A549 (cell line): ENCODE results near the gene CD163L1. TPM values are rescaled to one million over a fixed set of nuclear protein-coding genes. Genes with fewer than 3 reads are reported as not detected.

ENCODE experiments used
- ATAC-seq, 2 experiments: fragments of 200-7000 bp in 1 of 2; fragments of >200 bp in 1 of 2; cut with Nextera tagmentation in 1 of 2; cut with Tn5 transposase in 1 of 2; 3 replicates each; pipeline versions ENCODE4 v1.8.0 to v1.9.1; 2018 to 2020; ENCODE audit warnings: mild to moderate bottlenecking in 1 of 2, moderate library complexity in 1 of 2
- CTCF ChIA-PET: fragments of 300-600 bp; sonication (Branson Sonifier 250); formaldehyde crosslinking; extraction: SDS; loops from one replicate; lab custom pipeline; 2021; ENCODE audit warnings: antibody characterized with exemption, inconsistent platforms; lab: Yijun Ruan, JAX
- POLR2A ChIA-PET: fragments of 350-600 bp; formaldehyde crosslinking; extraction: SDS; loops from one replicate; lab custom pipeline; 2021; ENCODE audit warnings: antibody characterized with exemption, inconsistent platforms; lab: Yijun Ruan, JAX
- DNase-seq, 2 experiments: peaks; one replicate each; pipeline versions ENCODE4 v3.0.0 to v3.0.0-alpha.2; 2011 to 2016; ENCODE audit warnings: low read depth in 1 of 2, low spot score in 1 of 2
- FAIRE-seq: peaks from 2 replicates; lab custom pipeline; 2011; peaks lifted over from hg19 to GRCh38; lab: Jason Lieb, UNC
- H3K27ac ChIP-seq, 2 experiments: fragments of >200 bp; sonication (Bioruptor Twin); formaldehyde crosslinking; 3 replicates each; pipeline ENCODE4 v1.5.1; 2016 to 2017
- H3K4me1 ChIP-seq: fragments of >200 bp; sonication (Bioruptor Twin); formaldehyde crosslinking; 3 replicates; pipeline ENCODE4 v1.6.1; 2016
- H3K4me2 ChIP-seq: fragments of >200 bp; sonication (Bioruptor Twin); formaldehyde crosslinking; 3 replicates; pipeline ENCODE4 v1.6.1; 2016
- H3K4me3 ChIP-seq: fragments of >200 bp; sonication (Bioruptor Twin); formaldehyde crosslinking; 3 replicates; pipeline ENCODE4 v1.5.1; 2016
- H3K9me3 ChIP-seq: fragments of >200 bp; sonication (Bioruptor Twin); formaldehyde crosslinking; 3 replicates; pipeline ENCODE4 v1.6.1; 2016
- BHLHE40 ChIP-seq: IDR thresholded peaks from 2 replicates; pipeline ENCODE4 v1.6.1; 2012; ENCODE audit warnings: low read depth, low read length, inconsistent platforms
- CBX8 ChIP-seq: fragments of 200-600 bp; sonication (generic); IDR thresholded peaks from 2 replicates; pipeline ENCODE4 v1.6.1; 2016
- CHD2 ChIP-seq: fragments of 150-350 bp; IDR thresholded peaks from 2 replicates; pipeline ENCODE4 v1.6.1; 2014; ENCODE audit warnings: low read length; ENCODE audit not compliant: partially characterized antibody
- CHD4 ChIP-seq: fragments of 200-600 bp; sonication (generic); IDR thresholded peaks from 2 replicates; pipeline ENCODE4 v1.6.1; 2016; ENCODE audit warnings: antibody characterized with exemption, mild to moderate bottlenecking, borderline replicate concordance
- EP300 ChIP-seq, 2 experiments: fragments of >200 bp; sonication (Bioruptor Twin); formaldehyde crosslinking; IDR thresholded peaks; 2 replicates in 1 of 2; 3 replicates in 1 of 2; pipeline ENCODE4 v1.6.1; 2016 to 2017
- GATA3 ChIP-seq: IDR thresholded peaks from 2 replicates; pipeline ENCODE4 v1.6.1; 2012; ENCODE audit warnings: borderline replicate concordance
- HEYL ChIP-seq: fragments of 250-450 bp; sonication (Bioruptor Pico); IDR thresholded peaks from 2 replicates; pipeline ENCODE4 v1.8.0; 2021; ENCODE audit warnings: mild to moderate bottlenecking, moderate library complexity
- HOXA7 ChIP-seq: fragments of 250-450 bp; sonication (Bioruptor Pico); IDR thresholded peaks from 2 replicates; pipeline ENCODE4 v1.5.0; 2020; ENCODE audit warnings: mild to moderate bottlenecking, moderate library complexity
- JUN ChIP-seq, 2 experiments: fragments of >200 bp; sonication (Bioruptor Twin); formaldehyde crosslinking; IDR thresholded peaks; 2 replicates in 1 of 2; 3 replicates in 1 of 2; pipeline ENCODE4 v1.6.1; 2016 to 2017
- KDM1A ChIP-seq: fragments of 200-600 bp; sonication (generic); IDR thresholded peaks from 2 replicates; pipeline ENCODE4 v1.6.1; 2016; ENCODE audit warnings: low read depth, mild to moderate bottlenecking
- MAFK ChIP-seq: fragments of 450-650 bp; IDR thresholded peaks from 2 replicates; pipeline ENCODE4 v1.6.1; 2014; ENCODE audit not compliant: partially characterized antibody
- MAZ ChIP-seq: fragments of 150-350 bp; IDR thresholded peaks from 2 replicates; pipeline ENCODE4 v1.6.1; 2014; ENCODE audit warnings: antibody characterized with exemption, low read depth, low read length, borderline replicate concordance
- NFE2L2 ChIP-seq: fragments of 150-350 bp; conservative IDR thresholded peaks from 2 replicates; pipeline ENCODE4 v1.6.1; 2014; ENCODE audit warnings: low read length
- NPAS2 ChIP-seq: fragments of 250-450 bp; sonication (Bioruptor Pico); IDR thresholded peaks from 2 replicates; pipeline ENCODE4 v1.8.0; 2022; ENCODE audit warnings: mild to moderate bottlenecking, moderate library complexity, borderline replicate concordance
- PHF8 ChIP-seq: fragments of 200-600 bp; sonication (generic); IDR thresholded peaks from 2 replicates; pipeline ENCODE4 v1.6.1; 2016; ENCODE audit warnings: low read depth, mild to moderate bottlenecking, antibody characterized with exemption, moderate library complexity, borderline replicate concordance
- RAD21 ChIP-seq, 2 experiments: fragments of >200 bp in 1 of 2; sonication (Bioruptor Twin) in 1 of 2; formaldehyde crosslinking in 1 of 2; IDR thresholded peaks in 1 of 2; conservative IDR thresholded peaks in 1 of 2; 2 replicates in 1 of 2; 3 replicates in 1 of 2; pipeline ENCODE4 v1.6.1; 2012 to 2018; ENCODE audit warnings: inconsistent platforms in 1 of 2
- RARB ChIP-seq: fragments of 250-450 bp; sonication (Bioruptor Pico); IDR thresholded peaks from 2 replicates; pipeline ENCODE4 v1.8.0; 2021; ENCODE audit warnings: mild to moderate bottlenecking, moderate library complexity
- RFX5 ChIP-seq: fragments of 450-650 bp; IDR thresholded peaks from 2 replicates; pipeline ENCODE4 v1.7.1; 2014; ENCODE audit warnings: antibody characterized with exemption, mild to moderate bottlenecking, moderate library complexity
- TP53 ChIP-seq: fragments of 250-450 bp; sonication (Bioruptor Pico); IDR thresholded peaks from 2 replicates; pipeline ENCODE4 v1.5.0; 2021; ENCODE audit warnings: mild to moderate bottlenecking, moderate library complexity
- ZC3H11A ChIP-seq: fragments of 450-650 bp; IDR thresholded peaks from 2 replicates; pipeline ENCODE4 v1.6.1; 2014; ENCODE audit warnings: antibody characterized with exemption, mild to moderate bottlenecking
- ZFP36 ChIP-seq: fragments of 450-650 bp; IDR thresholded peaks from 2 replicates; pipeline ENCODE4 v1.6.1; 2014; ENCODE audit warnings: borderline replicate concordance; ENCODE audit not compliant: partially characterized antibody
- ZNF302 ChIP-seq: fragments of 250-450 bp; sonication (Bioruptor Pico); IDR thresholded peaks from 2 replicates; pipeline ENCODE4 v1.9.0; 2021; ENCODE audit warnings: inconsistent platforms, mild to moderate bottlenecking, moderate library complexity
- WGBS: methylation state at CpG from one replicate; pipeline ENCODE4 v1.1.6; 2017; ENCODE audit errors: missing lambda C conversion rate; 5-methylcytosine and 5-hydroxymethylcytosine counted together
- polyA minus RNA-seq: library from RNA; depleted of rRNA, polyadenylated mRNA; stranded (reverse); fragments of >200 nt; gene quantifications from 2 replicates; pipeline ENCODE4 v1.2.3, GENCODE V29; 2011; rRNA and poly(A)+ RNA removed
- polyA plus RNA-seq, 4 experiments: library from polyadenylated mRNA; depleted of rRNA in 3 of 4; stranded (reverse); fragments of >200 nt; fragmentation: RNase III in 1 of 4; extraction: RNeasy Plus Mini Kit Qiagen cat#74134 plus additional on column Dnase treatment in 1 of 4; gene quantifications; 2 replicates in 3 of 4; 3 replicates in 1 of 4; pipeline ENCODE4 v1.2.3, GENCODE V29; 2011 to 2017
- TF ChIP-seq, protein P1 (sequence below): fragments of >200 bp; sonication (Bioruptor Twin); formaldehyde crosslinking; IDR thresholded peaks from 3 replicates; pipeline ENCODE4 v1.6.1; 2016
- TF ChIP-seq, protein P2 (sequence below): fragments of 250-450 bp; sonication (Bioruptor Pico); IDR thresholded peaks from 2 replicates; pipeline ENCODE4 v1.5.0; 2021; ENCODE audit warnings: mild to moderate bottlenecking, moderate library complexity, borderline replicate concordance

CD163L1 gene
- polyA plus RNA-seq (2011; rRNA removed) (0.44 and 0.73 TPM in 2 replicates), polyA plus RNA-seq (2017; fragmentation: RNase III; extraction: RNeasy Plus Mini Kit Qiagen cat#74134 plus additional on column Dnase treatment) (0.22 to 0.34 TPM (median 0.22 TPM) in 3 replicates), polyA minus RNA-seq (2.4 and 4.5 TPM in 2 replicates)
- polyA plus RNA-seq (2012; cell fraction: cytosol; rRNA removed): 0.05 TPM in 2 replicates
- 0.08 and 0.09 TPM in 2 replicates for polyA plus RNA-seq (2012; cell fraction: nucleus; rRNA removed)

DNA sequence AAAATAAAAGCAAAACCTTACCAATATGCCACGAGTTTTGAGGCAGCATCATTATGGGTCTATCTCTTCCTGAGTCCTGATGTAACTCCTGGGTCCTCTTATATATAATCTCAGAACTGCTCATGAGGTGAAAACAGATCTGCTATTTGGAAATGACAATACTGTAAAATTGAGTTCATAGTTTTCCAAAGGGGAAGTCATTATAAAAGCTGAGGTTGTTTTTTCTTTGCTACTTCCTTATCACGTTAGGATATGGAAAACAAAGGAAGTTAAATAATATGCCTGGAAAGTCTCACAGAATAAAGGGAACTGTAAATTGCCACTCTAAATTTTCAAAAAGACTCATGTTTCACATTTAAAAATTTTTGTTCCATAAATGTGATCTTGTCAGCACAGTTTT lies at the start of gene CD163L1:
Gene CD163L1, minus strand, starts transcription at position 78 of the 400 bp plus-strand sequence. Its CDS starts 26 bp downstream, at position 52.
- ATAC-seq: no peak
- Histone ChIP-seq H3K4me1 (no peaks in the 10 kb centered on the region), H3K4me2 (no peak within 1 kb of the TSS), H3K9me3 (no peaks in the 10 kb centered on the region), H3K27ac (no peak within 1 kb of the TSS), H3K4me3 (no peak within 1 kb of the TSS)
- FAIRE-seq: no peak
- 18% methylated on average over 2 of the region's 2 CpGs for WGBS
- ChIA-PET POLR2A (no interaction called here), CTCF (interaction anchor here (1.7 kb wide), 1 partner anchor 224 kb away, joined by 6 read pairs; no protein-coding TSS in a partner anchor)
- no peak for TF ChIP-seq ZFP36
- DNase-seq: no peak

DNA sequence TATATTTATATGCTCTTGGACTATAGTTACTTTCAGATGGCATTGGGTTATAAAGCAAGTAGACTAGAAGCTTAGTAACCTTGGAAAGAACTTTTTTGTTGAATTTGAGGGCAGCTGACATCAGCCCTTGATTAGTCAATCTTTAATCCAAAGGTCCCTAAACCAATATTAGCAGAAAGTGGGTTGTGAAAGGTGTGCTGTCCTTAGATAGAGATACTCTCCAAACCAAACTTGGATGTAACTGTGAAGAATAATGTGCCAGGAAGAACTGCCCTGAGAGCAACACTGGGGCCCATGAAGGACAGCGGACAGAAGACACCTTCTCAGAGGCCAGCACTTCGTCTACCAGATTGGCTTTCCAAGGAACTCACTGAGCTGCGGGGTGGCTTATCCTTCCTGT lies 49.1 kb upstream of the CD163L1 start:
- no peak overlapping the region for H3K4me3 ChIP-seq
- POLR2A ChIA-PET: no interaction called here
- no peaks in the 10 kb centered on the region for H3K4me1 ChIP-seq
- no peak for FAIRE-seq
- no peak for ATAC-seq
- CTCF ChIA-PET: no interaction called here
- 51% methylated on average over 3 of the region's 3 CpGs for WGBS
- TF ChIP-seq CBX8 (no peak), RARB (CRISPR knock-in tag) (no peak), PHF8 (no peak), CHD2 (no peak), NPAS2 (CRISPR knock-in tag) (no peak), HOXA7 (no peak), ZNF302 (no peak), CHD4 (no peak), MAZ (no peak), ZC3H11A (no peak), BHLHE40 (no peak), JUN (IDR thresholded peaks at IDR 0.05) (no peak), RFX5 (no peak), GATA3 (no peak), HEYL (CRISPR knock-in tag) (no peak), MAFK (no peak), KDM1A (no peak), EP300 (IDR thresholded peaks at IDR 0.05) (no peak)
- TF ChIP-seq, protein P1, sequence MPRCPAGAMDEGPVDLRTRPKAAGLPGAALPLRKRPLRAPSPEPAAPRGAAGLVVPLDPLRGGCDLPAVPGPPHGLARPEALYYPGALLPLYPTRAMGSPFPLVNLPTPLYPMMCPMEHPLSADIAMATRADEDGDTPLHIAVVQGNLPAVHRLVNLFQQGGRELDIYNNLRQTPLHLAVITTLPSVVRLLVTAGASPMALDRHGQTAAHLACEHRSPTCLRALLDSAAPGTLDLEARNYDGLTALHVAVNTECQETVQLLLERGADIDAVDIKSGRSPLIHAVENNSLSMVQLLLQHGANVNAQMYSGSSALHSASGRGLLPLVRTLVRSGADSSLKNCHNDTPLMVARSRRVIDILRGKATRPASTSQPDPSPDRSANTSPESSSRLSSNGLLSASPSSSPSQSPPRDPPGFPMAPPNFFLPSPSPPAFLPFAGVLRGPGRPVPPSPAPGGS: no peak
- TF ChIP-seq, all 56 proteins: peak for 0
- Histone ChIP-seq H3K27ac (no peak overlapping the region), H3K4me2 (no peak overlapping the region), H3K9me3 (no peaks in the 10 kb centered on the region)
- DNase-seq: no peak

DNA sequence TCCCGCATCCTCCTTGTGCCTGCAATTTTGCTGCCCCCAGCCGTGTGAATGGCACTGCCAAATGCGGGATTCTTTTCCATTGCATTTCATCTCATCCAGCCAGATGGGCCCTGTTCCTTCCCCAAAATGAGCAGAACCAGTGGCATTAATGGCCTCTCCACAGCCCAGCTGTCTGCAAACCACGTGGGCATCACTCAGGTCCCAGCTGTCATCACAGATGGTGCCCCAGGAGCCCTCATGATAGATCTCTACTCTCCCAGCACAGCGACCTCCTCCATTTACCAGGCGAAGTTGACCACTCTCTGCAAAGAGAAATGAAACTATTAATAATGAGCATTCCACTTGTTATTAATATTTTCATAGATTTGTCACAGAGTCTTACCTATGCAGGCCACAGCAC lies 42.6 kb upstream of the CD163L1 start:
- CTCF ChIA-PET: no interaction called here
- H3K9me3 ChIP-seq: no peaks in the 10 kb centered on the region
- ATAC-seq (no peak), DNase-seq (no peak), FAIRE-seq (no peak)
- H3K4me2 ChIP-seq: no peak overlapping the region
- 26% methylated on average over 6 of the region's 6 CpGs for WGBS
- H3K4me3 ChIP-seq: no peak overlapping the region
- H3K4me1 ChIP-seq: no peaks in the 10 kb centered on the region
- H3K27ac ChIP-seq: no peak overlapping the region
- POLR2A ChIA-PET: no interaction called here
- no peak for TF ChIP-seq RAD21 (conservative IDR thresholded peaks at IDR 0.05 in 1 of 2, IDR thresholded peaks at IDR 0.05 in 1 of 2)

DNA sequence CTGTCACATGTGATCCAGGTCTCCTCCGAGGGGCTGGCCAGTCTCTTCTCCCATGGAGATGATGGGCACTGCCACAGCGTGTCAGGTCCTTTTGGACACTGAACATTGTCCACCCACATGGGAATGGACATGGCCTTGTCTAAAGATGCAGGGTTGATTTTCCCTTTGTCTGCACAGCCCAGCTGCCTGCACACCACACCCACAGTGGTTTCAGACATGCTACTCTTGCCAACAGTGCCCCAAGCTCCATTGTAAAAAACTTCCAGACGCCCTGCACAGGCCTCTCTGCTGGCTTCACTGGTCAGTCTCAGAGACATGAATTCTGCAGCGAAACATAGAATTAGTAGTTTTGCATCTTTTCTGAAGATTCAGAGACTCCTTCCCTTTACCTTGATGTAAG lies 41.1 kb upstream of the CD163L1 start:
- Histone ChIP-seq H3K4me1 (no peaks in the 10 kb centered on the region), H3K4me2 (no peak overlapping the region)
- POLR2A ChIA-PET: interaction anchor here (0.7 kb wide), 1 partner anchor 148 kb away, joined by 6 read pairs; no protein-coding TSS in a partner anchor
- no peak for ATAC-seq
- TF ChIP-seq, protein P2, sequence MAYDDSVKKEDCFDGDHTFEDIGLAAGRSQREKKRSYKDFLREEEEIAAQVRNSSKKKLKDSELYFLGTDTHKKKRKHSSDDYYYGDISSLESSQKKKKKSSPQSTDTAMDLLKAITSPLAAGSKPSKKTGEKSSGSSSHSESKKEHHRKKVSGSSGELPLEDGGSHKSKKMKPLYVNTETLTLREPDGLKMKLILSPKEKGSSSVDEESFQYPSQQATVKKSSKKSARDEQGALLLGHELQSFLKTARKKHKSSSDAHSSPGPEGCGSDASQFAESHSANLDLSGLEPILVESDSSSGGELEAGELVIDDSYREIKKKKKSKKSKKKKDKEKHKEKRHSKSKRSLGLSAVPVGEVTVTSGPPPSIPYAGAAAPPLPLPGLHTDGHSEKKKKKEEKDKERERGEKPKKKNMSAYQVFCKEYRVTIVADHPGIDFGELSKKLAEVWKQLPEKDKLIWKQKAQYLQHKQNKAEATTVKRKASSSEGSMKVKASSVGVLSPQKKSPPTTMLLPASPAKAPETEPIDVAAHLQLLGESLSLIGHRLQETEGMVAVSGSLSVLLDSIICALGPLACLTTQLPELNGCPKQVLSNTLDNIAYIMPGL (CRISPR knock-in tag): no peak
- no peak for TF ChIP-seq TP53 (CRISPR knock-in tag)
- TF ChIP-seq NFE2L2: no peak
- TF ChIP-seq RFX5: no peak
- TF ChIP-seq ZNF302: no peak
- TF ChIP-seq, all 56 proteins: peak for 0
- DNase-seq (no peak), FAIRE-seq (no peak)
- no peaks in the 10 kb centered on the region for H3K9me3 ChIP-seq
- H3K4me3 ChIP-seq: no peak overlapping the region
- H3K27ac ChIP-seq: no peak overlapping the region
- CTCF ChIA-PET: no interaction called here
- WGBS: 31% methylated on average over 4 of the region's 4 CpGs
